Measurements from ENCODE around the gene SH3RF3.

DNA sequence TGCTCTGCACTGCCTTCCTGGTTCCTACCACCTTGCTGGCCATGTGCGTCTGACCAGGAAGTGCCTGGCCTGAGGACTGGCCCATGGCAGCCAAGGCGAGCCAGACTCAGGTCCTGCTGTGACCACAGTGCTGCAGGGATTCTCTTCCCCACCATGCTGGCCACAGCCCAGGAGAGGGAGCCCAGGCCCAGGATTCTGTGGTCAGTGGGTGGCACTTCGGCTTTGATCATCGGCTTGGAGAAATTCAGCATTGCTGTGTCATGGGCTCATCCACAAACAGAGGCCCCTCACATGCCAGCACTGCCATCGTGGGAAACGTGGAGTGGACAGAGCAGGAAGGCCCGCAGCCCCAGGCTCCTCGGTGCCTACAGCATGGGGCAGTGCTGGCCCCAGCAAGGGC, 273.2 kb downstream of the SH3RF3 start:
- no peak for TF ChIP-seq CTCF (IDR thresholded peaks at IDR 0.05; ENCODE audit: insufficient read depth, low read depth, low read length)
- no peak for TF ChIP-seq EZH2 (IDR thresholded peaks at IDR 0.05; ENCODE audit: insufficient read depth, low read length)
